ENCODE data around the gene LRP1B.

GRCh38 chr2:140577453-140577852, 1553.4 kb downstream of the LRP1B start:
- no peak for TF ChIP-seq CTCF (IDR thresholded peaks at IDR 0.05)
- no peak for TF ChIP-seq POLR2A (IDR thresholded peaks at IDR 0.05)

Measured in vagina (tissue), 2 donors.